IMR-90 (cell line): Measurements from ENCODE around the gene NMS. TPM values are rescaled to one million over a fixed set of nuclear protein-coding genes. Genes with fewer than 3 reads are reported as not detected.

ENCODE experiments used
- ATAC-seq: fragments of 200-7000 bp; cut with Tn5 transposase; 2 replicates; pipeline ENCODE4 v1.9.1; 2020; ENCODE audit warnings: low read depth, mild to moderate bottlenecking, moderate library complexity
- BruUV-seq: library from RNA; stranded (reverse); fragments of 400-500 nt; replicated peaks from 2 replicates; lab custom pipeline; 2021; lab: Mats Ljungman, UMichigan
- CTCF ChIA-PET: fragments of 300-600 bp; formaldehyde crosslinking; extraction: SDS; loops from one replicate; lab custom pipeline; 2021; ENCODE audit warnings: antibody characterized with exemption; lab: Yijun Ruan, JAX
- POLR2A ChIA-PET: fragments of 300-600 bp; sonication (Branson Sonifier 250); formaldehyde crosslinking; loops from one replicate; lab custom pipeline; 2022; ENCODE audit warnings: antibody characterized with exemption; ENCODE audit not compliant: unreplicated experiment; lab: Charles Lee
- DNase-seq: peaks from one replicate; pipeline ENCODE4 v3.0.0; 2013
- H2AFZ ChIP-seq: replicated peaks from 2 replicates; pipeline ENCODE3; 2013; ENCODE audit warnings: low read length, mild to moderate bottlenecking; ENCODE audit not compliant: poor library complexity
- H2AK5ac ChIP-seq: 2 replicates; pipeline ENCODE4 v1.6.1; 2013; ENCODE audit warnings: low read depth, low read length, inconsistent platforms
- H2AK9ac ChIP-seq: replicated peaks from 2 replicates; pipeline ENCODE3; 2013; ENCODE audit warnings: mild to moderate bottlenecking, low read depth, low read length, moderate library complexity; ENCODE audit not compliant: poor library complexity
- H2BK120ac ChIP-seq: 2 replicates; pipeline ENCODE4 v1.6.1; 2013; ENCODE audit warnings: low read depth, low read length, inconsistent platforms
- H2BK15ac ChIP-seq: 3 replicates; pipeline ENCODE4 v1.6.1; 2013; ENCODE audit warnings: low read depth, low read length, inconsistent platforms
- H2BK20ac ChIP-seq: 2 replicates; pipeline ENCODE4 v1.6.1; 2013; ENCODE audit warnings: low read depth, mild to moderate bottlenecking, inconsistent platforms, low read length, moderate library complexity
- H2BK5ac ChIP-seq: 2 replicates; pipeline ENCODE4 v1.6.1; 2013; ENCODE audit warnings: mild to moderate bottlenecking, low read depth, low read length, inconsistent platforms; ENCODE audit not compliant: poor library complexity, severe bottlenecking
- H3K14ac ChIP-seq: replicated peaks from 2 replicates; pipeline ENCODE4 v1.6.1; 2013; ENCODE audit warnings: low read depth, low read length, inconsistent platforms
- H3K18ac ChIP-seq: 2 replicates; pipeline ENCODE4 v1.6.1; 2013; ENCODE audit warnings: low read depth, low read length, control low read depth
- H3K23ac ChIP-seq: 2 replicates; pipeline ENCODE4 v1.6.1; 2013; ENCODE audit warnings: low read depth, low read length, inconsistent platforms
- H3K27ac ChIP-seq: 2 replicates; pipeline ENCODE4 v1.5.1; 2013; ENCODE audit warnings: mild to moderate bottlenecking, control low read depth, low read length; ENCODE audit not compliant: insufficient read depth
- H3K27me3 ChIP-seq: 2 replicates; pipeline ENCODE4 v1.6.1; 2013; ENCODE audit warnings: low read length; ENCODE audit not compliant: control insufficient read depth, insufficient read depth
- H3K36me3 ChIP-seq: 2 replicates; pipeline ENCODE4 v1.6.1; 2013; ENCODE audit warnings: low read length, mixed read lengths; ENCODE audit not compliant: control insufficient read depth, insufficient read depth
- H3K4ac ChIP-seq: 2 replicates; pipeline ENCODE4 v1.6.1; 2013; ENCODE audit warnings: low read depth, low read length, inconsistent platforms
- H3K4me1 ChIP-seq: 2 replicates; pipeline ENCODE4 v1.6.1; 2013; ENCODE audit warnings: low read length, mixed read lengths; ENCODE audit not compliant: control insufficient read depth, insufficient read depth
- H3K4me2 ChIP-seq: 2 replicates; pipeline ENCODE4 v1.6.1; 2013; ENCODE audit warnings: low read depth, mild to moderate bottlenecking, control low read depth, low read length, moderate library complexity
- H3K4me3 ChIP-seq: 2 replicates; pipeline ENCODE4 v1.5.1; 2013; ENCODE audit warnings: low read depth, mild to moderate bottlenecking, control low read depth, low read length, moderate library complexity; ENCODE audit not compliant: insufficient read depth
- H3K56ac ChIP-seq: 2 replicates; pipeline ENCODE4 v1.6.1; 2013; ENCODE audit warnings: low read length, inconsistent platforms; ENCODE audit not compliant: insufficient read depth; ENCODE audit errors: extremely low read depth
- H3K79me1 ChIP-seq, 2 experiments: 2 replicates each; pipeline ENCODE4 v1.6.1; 2013; ENCODE audit warnings: low read length in 2 of 2, inconsistent platforms in 1 of 2, low read depth in 1 of 2
- H3K9ac ChIP-seq: 2 replicates; pipeline ENCODE4 v1.6.1; 2013; ENCODE audit warnings: low read depth, low read length, control low read depth
- H3K9me1 ChIP-seq: 2 replicates; pipeline ENCODE4 v1.6.1; 2013; ENCODE audit warnings: low read length, inconsistent platforms; ENCODE audit not compliant: insufficient read depth
- H3K9me3 ChIP-seq: 2 replicates; pipeline ENCODE4 v1.6.1; 2013; ENCODE audit warnings: low read length; ENCODE audit not compliant: control insufficient read depth, insufficient read depth
- H4K20me1 ChIP-seq: 2 replicates; pipeline ENCODE4 v1.6.1; 2013; ENCODE audit warnings: low read length, inconsistent platforms; ENCODE audit not compliant: insufficient read depth
- H4K5ac ChIP-seq: 2 replicates; pipeline ENCODE4 v1.6.1; 2013; ENCODE audit warnings: mild to moderate bottlenecking, low read depth, low read length, control low read depth
- H4K8ac ChIP-seq, 2 experiments: 2 replicates each; pipeline ENCODE4 v1.6.1; 2013; ENCODE audit warnings: low read depth in 2 of 2, low read length in 2 of 2, control low read depth in 1 of 2, inconsistent platforms in 1 of 2
- H4K91ac ChIP-seq: 2 replicates; pipeline ENCODE4 v1.6.1; 2013; ENCODE audit warnings: low read depth, low read length, inconsistent platforms; ENCODE audit not compliant: insufficient read depth
- BHLHE40 ChIP-seq: fragments of 150-350 bp; IDR thresholded peaks from 2 replicates; pipeline ENCODE4 v1.6.1; 2016; ENCODE audit warnings: mild to moderate bottlenecking, low read depth, low read length
- WGBS, 2 experiments: methylation state at CpG; one replicate each; pipeline versions ENCODE4 v1.1.5 to v1.1.7; 2013; ENCODE audit warnings: missing lambda C conversion rate in 2 of 2; ENCODE audit not compliant: insufficient read length in 1 of 2; ENCODE audit errors: extremely low coverage in 2 of 2; 5-methylcytosine and 5-hydroxymethylcytosine counted together
- dilution Hi-C: fragments of 300-500 bp; cut with HindIII; formaldehyde crosslinking; loops from one replicate; pipeline ENCODE4 v1.14.3; 2018; ENCODE audit warnings: low sequenced_read_pairs; ENCODE audit not compliant: unreplicated experiment
- in situ Hi-C: fragments of 300-500 bp; cut with MboI; formaldehyde crosslinking; loops from 3 replicates; pipeline ENCODE4 v1.14.3; 2019; ENCODE audit warnings: low sequenced_read_pairs, inconsistent platforms, mixed read lengths
- intact Hi-C: fragments of 100-400 bp; cut with micrococcal nuclease; formaldehyde crosslinking; loops from 2 replicates; pipeline ENCODE4 v1.10.0; 2022
- polyA plus RNA-seq, 3 experiments: library from polyadenylated mRNA; depleted of rRNA; stranded (reverse); fragments of >200 nt; gene quantifications; 2 replicates each; pipeline ENCODE4 v1.2.3, GENCODE V29; 2012; ENCODE audit warnings: low replicate concordance in 1 of 3
- total RNA-seq: library from RNA; depleted of rRNA; stranded (reverse); fragments of >200 nt; gene quantifications from 2 replicates; pipeline ENCODE4 v1.2.3, GENCODE V29; 2012

The NMS gene
- total and polyA plus RNA-seq, 2 of the 4 experiments (the other 2 are of a cell fraction), result not detected

DNA sequence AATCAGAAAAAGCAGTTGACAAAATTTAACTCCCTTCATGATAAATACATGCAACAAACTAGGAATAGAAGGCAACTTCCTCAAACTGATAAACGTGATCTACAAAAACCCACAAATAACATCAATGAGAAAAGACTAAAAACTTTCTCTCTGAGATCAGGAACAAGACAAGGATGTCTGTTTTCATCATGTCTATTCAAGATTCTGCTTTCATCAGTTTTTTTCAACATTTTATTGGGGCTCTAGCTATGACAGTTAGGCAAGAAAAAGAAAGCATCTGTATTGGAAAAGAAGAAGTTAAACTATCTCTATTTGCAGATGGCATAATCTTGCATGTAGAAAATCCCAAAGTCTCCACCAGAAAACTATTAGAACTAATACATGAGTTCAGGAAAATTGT lies 40.6 kb upstream of the NMS start:
- Histone ChIP-seq H3K36me3 (no peaks in the 10 kb centered on the region), H4K91ac (no peak overlapping the region), H4K20me1 (no peaks in the 10 kb centered on the region), H2BK15ac (no peak overlapping the region), H3K27ac (no peak overlapping the region), H3K4me2 (no peak overlapping the region), H3K23ac (no peak overlapping the region), H3K9me1 (no peaks in the 10 kb centered on the region), H4K8ac (no peak overlapping the region), H3K4me3 (no peak overlapping the region), H3K14ac (no peak overlapping the region), H2BK120ac (no peak overlapping the region), H3K56ac (no peak overlapping the region), H3K79me1 (no peaks in the 10 kb centered on the region), H3K9me3 (no peaks in the 10 kb centered on the region), H2BK20ac (no peak overlapping the region), H2BK5ac (no peak overlapping the region), H3K4me1 (no peaks in the 10 kb centered on the region), H2AK5ac (no peak overlapping the region), H4K5ac (no peak overlapping the region), H3K4ac (no peak overlapping the region), H3K9ac (no peak overlapping the region), H2AK9ac (no peak overlapping the region), H2AFZ (no peak overlapping the region), H3K18ac (no peak overlapping the region), H3K27me3 (peaks cover 15% of the 10 kb centered on the region)
- intact Hi-C loops (loop anchor here (10.0 kb wide), 1 partner anchor 555 kb away; no protein-coding TSS in a partner anchor), dilution Hi-C loops (no loop called here), in situ Hi-C loops (no loop called here)
- DNase-seq, result no peak
- TF ChIP-seq BHLHE40, result no peak
- no CpG with 5 or more reads among the region's 1 CpG for WGBS, 2 experiments
- CTCF ChIA-PET, result no interaction called here
- POLR2A ChIA-PET, result no interaction called here
- BruUV-seq, result no TSS peak
- ATAC-seq, result no peak
